ENCODE measurements around the gene PTPRG.

- TF ChIP-seq, protein P1, sequence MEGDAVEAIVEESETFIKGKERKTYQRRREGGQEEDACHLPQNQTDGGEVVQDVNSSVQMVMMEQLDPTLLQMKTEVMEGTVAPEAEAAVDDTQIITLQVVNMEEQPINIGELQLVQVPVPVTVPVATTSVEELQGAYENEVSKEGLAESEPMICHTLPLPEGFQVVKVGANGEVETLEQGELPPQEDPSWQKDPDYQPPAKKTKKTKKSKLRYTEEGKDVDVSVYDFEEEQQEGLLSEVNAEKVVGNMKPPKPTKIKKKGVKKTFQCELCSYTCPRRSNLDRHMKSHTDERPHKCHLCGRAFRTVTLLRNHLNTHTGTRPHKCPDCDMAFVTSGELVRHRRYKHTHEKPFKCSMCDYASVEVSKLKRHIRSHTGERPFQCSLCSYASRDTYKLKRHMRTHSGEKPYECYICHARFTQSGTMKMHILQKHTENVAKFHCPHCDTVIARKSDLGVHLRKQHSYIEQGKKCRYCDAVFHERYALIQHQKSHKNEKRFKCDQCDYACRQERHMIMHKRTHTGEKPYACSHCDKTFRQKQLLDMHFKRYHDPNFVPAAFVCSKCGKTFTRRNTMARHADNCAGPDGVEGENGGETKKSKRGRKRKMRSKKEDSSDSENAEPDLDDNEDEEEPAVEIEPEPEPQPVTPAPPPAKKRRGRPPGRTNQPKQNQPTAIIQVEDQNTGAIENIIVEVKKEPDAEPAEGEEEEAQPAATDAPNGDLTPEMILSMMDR (conservative IDR thresholded peaks at IDR 0.05; ENCODE audit: low read length): no peak
- TF ChIP-seq EZH2phosphoT487 (IDR thresholded peaks at IDR 0.05; ENCODE audit: borderline replicate concordance, low read depth, low read length): no peak
These were observed 267.0 kb downstream of the PTPRG start for GRCh38 chr3:61828184-61828874.
